Thoracic aorta (tissue), 2 donors: Measurements from ENCODE around the gene P3H2. TPM values are rescaled to one million over a fixed set of nuclear protein-coding genes. Genes with fewer than 3 reads are reported as not detected.

Experiments used
- ATAC-seq: fragments of 150-250 bp; one replicate; pipeline ENCODE4 v1.8.0; 2017; ENCODE audit warnings: low read depth; ENCODE audit not compliant: insufficient number of reproducible peaks, low FRiP score
- DNase-seq: peaks from one replicate; pipeline ENCODE4 v3.0.0-alpha.2; 2020; ENCODE audit warnings: low spot score
- H3K27ac ChIP-seq, 2 donors: fragments of 200-600 bp; sonication (generic); 1 replicate in 1 of 2; 2 replicates in 1 of 2; pipeline ENCODE4 v1.5.1; 2016; ENCODE audit warnings: mild to moderate bottlenecking in 2 of 2, moderate library complexity in 2 of 2
- H3K27me3 ChIP-seq: fragments of 200-600 bp; sonication (generic); replicated peaks from 2 replicates; pipeline ENCODE4 v1.6.0; 2016; ENCODE audit warnings: mild to moderate bottlenecking; ENCODE audit not compliant: insufficient read depth
- H3K36me3 ChIP-seq: fragments of 200-600 bp; sonication (generic); one replicate; pipeline ENCODE4 v1.5.1; 2016
- H3K4me1 ChIP-seq, 2 donors: fragments of 200-600 bp; sonication (generic); 1 replicate in 1 of 2; 2 replicates in 1 of 2; pipeline versions ENCODE4 v1.5.1 to v1.6.0; 2016; ENCODE audit warnings: low read depth in 2 of 2, mild to moderate bottlenecking in 1 of 2; ENCODE audit not compliant: control insufficient read depth in 1 of 2
- H3K4me3 ChIP-seq: fragments of 200-600 bp; sonication (generic); 2 replicates; pipeline ENCODE4 v1.5.1; 2016; ENCODE audit warnings: mild to moderate bottlenecking
- H3K9me3 ChIP-seq: fragments of 200-600 bp; sonication (generic); 2 replicates; pipeline ENCODE4 v1.5.1; 2016
- total RNA-seq, 2 donors: library from RNA; depleted of rRNA; stranded (reverse); fragments of >200 nt; gene quantifications; one replicate each; pipeline versions ENCODE4 v1.1.0 to v1.2.3, GENCODE V29; 2016
- TF ChIP-seq, protein P1 (sequence below): fragments of 200-600 bp; sonication (generic); IDR thresholded peaks from one replicate; pipeline ENCODE4 v1.5.1; 2019; ENCODE audit warnings: antibody characterized with exemption

P3H2 gene
- total RNA-seq, 2 donors from 2014 or later, result 19.3 to 28.4 TPM

DNA sequence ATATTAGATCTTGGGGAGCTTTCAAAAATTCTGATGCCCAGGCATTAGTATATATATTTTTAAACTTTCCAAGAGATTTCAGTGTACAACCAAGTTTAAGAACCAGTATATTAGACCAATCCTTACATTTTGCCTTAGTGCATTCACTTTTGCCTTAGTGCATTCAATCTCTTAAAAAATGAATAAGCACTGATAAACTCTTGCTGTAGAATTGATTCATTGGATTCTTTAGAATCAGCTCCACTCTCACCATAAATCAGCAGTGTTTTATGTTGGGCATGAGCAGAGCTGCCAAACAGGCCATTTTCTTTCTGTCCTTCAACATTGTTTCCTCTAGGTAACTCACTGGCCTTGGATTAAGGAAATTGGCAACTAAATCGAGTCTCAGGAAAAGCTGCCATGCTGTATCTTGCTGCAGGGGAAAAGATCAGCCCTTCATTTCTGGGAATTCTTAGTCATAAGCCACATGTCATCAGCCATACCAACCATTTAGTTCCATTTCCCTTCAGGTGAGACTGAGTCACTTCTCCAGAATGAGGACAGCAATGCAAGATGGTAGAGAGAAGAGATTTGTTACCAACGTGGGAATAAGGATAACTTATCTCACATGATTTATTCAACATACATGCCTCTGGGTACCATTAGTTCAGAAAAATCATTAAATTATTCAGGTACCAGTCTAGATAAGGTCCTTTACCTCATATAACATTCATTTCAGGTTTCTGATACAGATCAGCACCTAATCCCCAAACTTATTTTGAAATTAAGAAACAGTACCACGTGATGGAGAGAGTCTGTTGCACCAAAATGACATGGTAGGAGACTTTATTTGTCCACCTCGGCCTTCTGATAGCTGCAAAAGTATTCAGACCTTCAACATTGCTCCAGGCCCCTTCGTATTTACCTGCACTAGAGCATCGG is 192.5 kb downstream of the P3H2 start:
- DNase-seq (no peak), ATAC-seq (no peak)
- H3K9me3 ChIP-seq, result no peaks in the 10 kb centered on the region
- no peak overlapping the region for H3K4me3 ChIP-seq
- TF ChIP-seq, protein P1, sequence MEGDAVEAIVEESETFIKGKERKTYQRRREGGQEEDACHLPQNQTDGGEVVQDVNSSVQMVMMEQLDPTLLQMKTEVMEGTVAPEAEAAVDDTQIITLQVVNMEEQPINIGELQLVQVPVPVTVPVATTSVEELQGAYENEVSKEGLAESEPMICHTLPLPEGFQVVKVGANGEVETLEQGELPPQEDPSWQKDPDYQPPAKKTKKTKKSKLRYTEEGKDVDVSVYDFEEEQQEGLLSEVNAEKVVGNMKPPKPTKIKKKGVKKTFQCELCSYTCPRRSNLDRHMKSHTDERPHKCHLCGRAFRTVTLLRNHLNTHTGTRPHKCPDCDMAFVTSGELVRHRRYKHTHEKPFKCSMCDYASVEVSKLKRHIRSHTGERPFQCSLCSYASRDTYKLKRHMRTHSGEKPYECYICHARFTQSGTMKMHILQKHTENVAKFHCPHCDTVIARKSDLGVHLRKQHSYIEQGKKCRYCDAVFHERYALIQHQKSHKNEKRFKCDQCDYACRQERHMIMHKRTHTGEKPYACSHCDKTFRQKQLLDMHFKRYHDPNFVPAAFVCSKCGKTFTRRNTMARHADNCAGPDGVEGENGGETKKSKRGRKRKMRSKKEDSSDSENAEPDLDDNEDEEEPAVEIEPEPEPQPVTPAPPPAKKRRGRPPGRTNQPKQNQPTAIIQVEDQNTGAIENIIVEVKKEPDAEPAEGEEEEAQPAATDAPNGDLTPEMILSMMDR, result no peak
- no peaks in the 10 kb centered on the region for H3K4me1 ChIP-seq
- H3K27me3 ChIP-seq, result no peaks in the 10 kb centered on the region
- H3K27ac ChIP-seq, result no peak overlapping the region
- no peaks in the 10 kb centered on the region for H3K36me3 ChIP-seq

GRCh38 chr3:189921770-189922169 is 198.9 kb downstream of the P3H2 start:
- Histone ChIP-seq H3K4me1 (no peaks in the 10 kb centered on the region), H3K9me3 (no peaks in the 10 kb centered on the region), H3K4me3 (no peak overlapping the region), H3K27ac (no peak overlapping the region), H3K36me3 (no peaks in the 10 kb centered on the region), H3K27me3 (no peaks in the 10 kb centered on the region)
- no peak for DNase-seq
- TF ChIP-seq, protein P1, result no peak
- no peak for ATAC-seq

DNA sequence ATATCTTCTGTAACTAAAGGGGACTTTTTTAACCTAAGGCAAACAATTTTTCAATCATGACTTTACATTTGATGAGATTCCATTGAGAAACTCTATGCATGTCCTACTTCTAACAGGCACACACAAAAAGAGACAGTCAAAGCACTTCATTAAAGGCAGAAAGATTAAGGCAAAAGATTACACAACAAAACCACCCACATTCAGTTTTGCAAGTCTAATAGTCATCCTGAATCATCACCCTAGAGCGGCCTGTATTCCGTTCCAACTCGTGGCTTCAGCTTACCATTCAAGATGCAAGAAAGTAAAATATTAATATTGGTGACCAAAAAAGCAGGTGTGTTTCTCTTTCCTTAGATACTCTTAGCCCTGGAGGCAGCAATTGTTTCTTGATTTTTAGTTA is 205.9 kb downstream of the P3H2 start:
- Histone ChIP-seq H3K4me3 (no peak overlapping the region), H3K27me3 (no peaks in the 10 kb centered on the region), H3K36me3 (no peaks in the 10 kb centered on the region), H3K4me1 (no peaks in the 10 kb centered on the region), H3K9me3 (no peaks in the 10 kb centered on the region), H3K27ac (no peak overlapping the region)
- ATAC-seq (no peak), DNase-seq (no peak)
- TF ChIP-seq, protein P1, result no peak

DNA sequence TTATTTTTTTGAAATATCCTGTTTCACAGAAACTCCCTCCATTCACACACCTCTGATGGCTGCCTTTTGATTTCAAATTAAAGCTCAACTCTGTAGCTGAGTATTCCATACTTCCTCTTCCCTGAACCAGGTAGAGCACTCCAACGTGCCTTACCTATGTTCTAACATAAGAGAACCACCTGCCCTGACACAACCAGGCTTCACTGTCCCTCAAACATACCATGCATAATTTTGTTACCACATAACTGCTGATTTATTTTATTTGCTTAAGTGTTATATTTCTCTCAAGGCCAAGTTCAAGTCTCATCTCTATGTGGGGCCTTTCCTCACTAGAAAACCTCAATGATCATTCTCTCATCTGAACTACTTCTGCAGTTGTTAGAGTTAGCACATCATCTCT is 209.7 kb downstream of the P3H2 start:
- H3K4me3 ChIP-seq, result no peak overlapping the region
- TF ChIP-seq, protein P1, result no peak
- no peak overlapping the region for H3K27ac ChIP-seq
- no peak for DNase-seq
- no peak for ATAC-seq
- H3K27me3 ChIP-seq, result no peaks in the 10 kb centered on the region
- no peaks in the 10 kb centered on the region for H3K9me3 ChIP-seq
- H3K4me1 ChIP-seq, result no peaks in the 10 kb centered on the region
- H3K36me3 ChIP-seq, result no peaks in the 10 kb centered on the region

DNA sequence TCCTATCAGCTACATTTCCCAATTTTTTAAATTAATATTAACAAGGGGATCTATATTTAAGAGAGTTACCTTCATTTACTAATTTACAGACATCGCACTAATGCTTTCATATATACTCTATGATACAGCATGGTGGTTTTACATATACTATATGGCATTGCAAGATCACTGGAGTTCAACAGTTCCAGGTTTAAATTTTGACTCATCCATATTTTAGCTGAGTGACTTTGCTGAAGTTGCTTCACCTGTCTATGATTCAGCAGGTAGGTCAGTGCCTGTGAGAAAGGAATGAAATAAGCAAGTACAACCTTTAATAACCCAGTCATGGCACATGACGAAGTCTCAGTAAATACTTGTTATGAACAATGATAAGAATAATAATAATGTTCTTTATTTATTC is 211.1 kb downstream of the P3H2 start:
- no peak overlapping the region for H3K4me3 ChIP-seq
- no peaks in the 10 kb centered on the region for H3K9me3 ChIP-seq
- H3K27me3 ChIP-seq, result no peaks in the 10 kb centered on the region
- H3K36me3 ChIP-seq, result no peaks in the 10 kb centered on the region
- TF ChIP-seq, protein P1, result no peak
- ATAC-seq (no peak), DNase-seq (no peak)
- H3K27ac ChIP-seq, result no peak overlapping the region
- H3K4me1 ChIP-seq, result no peaks in the 10 kb centered on the region
